HK-2 (cell line): ENCODE data around the gene REELD1.

Experiments used
- DNase-seq: peaks from one replicate; pipeline ENCODE4 v3.0.0-alpha.2; 2018; ENCODE audit not compliant: unreplicated experiment

Gene REELD1

DNA sequence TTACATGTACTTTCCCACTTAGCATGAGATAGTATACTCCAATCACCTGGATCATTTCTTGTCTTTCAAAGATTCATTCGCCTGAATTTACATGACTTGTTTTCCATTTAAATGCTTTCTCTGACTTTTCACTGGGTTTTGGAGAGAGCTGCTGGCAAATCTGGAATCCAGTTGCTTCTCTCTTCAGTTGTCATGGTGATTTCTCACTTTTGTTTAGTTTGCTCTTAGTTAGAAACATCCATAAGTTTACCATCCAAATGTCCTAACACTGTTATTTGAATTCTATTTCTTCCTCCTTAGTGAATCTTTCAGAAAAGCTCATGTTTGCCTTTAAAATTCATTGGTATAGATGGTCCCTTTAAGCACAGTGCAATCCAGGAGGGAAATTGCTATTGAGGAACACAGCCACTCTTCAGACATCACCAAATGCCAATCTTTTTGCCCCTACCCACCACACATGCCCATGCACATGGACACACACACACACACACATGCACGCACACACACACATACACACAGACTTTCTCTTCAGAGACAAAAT is 51.7 kb downstream of the REELD1 start:
- DNase-seq = no peak

DNA sequence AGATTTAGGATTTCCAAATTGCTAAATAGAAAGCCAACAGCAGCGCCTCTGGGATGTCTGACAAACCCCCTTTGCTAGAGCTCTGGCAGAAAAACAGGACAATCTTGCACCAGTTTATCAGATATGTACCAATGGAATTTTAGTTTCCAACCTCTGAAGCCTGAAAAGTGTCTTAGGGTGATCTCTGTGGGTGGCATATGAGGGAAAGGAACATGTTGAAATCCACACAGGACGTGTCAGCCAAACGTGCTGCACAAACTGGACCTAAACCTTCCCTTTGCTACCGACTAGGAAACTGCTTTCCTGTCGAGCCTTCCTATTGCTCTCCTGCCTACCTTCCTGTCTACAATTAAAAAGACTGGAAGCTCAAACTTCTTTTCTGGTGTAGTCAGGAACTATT is 53.5 kb downstream of the REELD1 start:
- no peak for DNase-seq

DNA sequence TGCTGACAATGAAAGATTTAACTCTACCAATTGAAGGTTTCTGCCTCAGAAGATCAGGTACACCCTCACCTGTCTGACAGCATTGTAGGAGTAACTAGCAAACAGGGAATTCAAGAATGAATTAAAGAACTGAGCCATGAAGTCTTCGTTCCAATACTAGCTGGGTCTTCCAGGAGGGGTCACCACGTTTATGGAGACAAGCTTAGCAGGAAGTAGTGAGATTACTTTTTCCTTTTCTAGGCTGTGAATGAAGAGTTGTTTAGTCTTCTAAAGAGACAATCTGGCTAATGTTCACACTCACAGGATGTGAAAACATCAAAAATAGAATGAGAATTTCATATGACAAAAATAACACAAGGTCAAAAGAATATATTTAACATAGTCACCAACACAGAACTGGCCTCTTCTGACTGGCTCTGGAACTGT is 54.9 kb downstream of the REELD1 start:
- no peak for DNase-seq

DNA sequence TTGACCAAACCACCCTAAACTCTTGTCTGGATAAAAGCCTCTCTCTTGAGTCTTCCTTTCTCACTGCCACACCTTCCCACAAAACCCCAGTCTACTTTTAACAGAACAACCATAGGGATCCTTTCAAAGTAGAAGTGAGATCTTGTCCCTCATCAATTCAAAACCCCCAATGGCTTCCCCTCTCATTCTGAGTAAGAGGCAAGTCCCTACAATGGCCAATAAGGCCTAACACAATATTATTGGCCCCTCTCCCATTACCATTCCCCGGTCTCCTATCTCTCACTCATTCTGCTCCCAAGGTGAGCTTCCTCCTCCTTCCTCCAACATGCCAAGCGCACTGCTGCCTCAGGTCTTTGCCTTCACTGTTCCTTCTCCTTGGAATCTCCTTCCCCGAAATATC is 57.1 kb downstream of the REELD1 start:
- DNase-seq = no peak

DNA sequence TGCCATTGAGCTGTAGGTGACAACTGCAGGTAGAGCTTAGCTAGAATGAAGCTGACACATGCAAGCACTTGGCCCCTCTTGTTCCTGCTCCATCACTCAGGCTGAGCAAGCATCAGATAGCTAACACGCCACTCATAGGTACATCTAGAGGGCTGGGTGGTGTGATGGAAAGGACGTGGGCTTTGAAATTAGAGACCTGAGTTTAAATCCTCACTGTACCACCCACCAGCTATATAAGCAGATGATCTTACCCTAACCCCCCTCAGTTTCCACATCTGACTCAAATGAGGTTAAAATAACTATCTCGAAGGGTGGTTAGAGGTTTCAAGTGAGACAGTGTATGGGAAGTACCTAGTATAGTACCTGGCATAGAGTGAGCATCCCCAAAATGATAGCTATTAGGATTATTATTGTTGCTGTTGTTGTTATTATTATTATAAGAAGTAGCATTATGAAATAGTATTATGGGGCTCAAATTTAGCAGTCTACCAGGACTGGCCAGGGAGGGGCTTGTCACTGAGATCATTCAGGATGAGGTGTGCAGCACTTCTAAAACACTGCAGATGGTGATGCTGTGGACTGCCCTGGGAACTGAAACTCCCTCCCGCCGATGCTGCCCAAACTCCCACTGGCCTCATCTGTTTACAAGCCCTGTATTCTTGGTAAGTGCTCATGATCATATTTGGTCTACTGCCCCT is 59.0 kb downstream of the REELD1 start:
- DNase-seq = no peak

DNA sequence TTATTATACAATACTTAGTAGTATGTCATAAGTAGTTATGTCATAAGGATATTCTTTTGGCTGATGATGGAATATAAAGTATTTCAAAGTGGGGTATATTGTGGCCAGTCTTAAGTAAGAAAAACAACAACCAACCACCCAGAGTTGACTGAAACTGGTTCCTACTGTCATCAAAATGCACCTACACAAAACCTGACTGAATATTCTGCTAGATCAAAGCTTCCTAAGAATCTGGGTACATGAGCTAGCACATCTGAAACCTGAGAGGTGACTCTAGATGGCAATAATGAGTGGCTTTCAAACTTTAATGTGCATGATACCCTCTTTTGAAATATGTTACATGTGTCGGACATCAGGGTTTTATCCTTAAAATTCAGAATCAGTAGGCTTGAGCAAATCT is 60.4 kb downstream of the REELD1 start:
- DNase-seq = no peak

DNA sequence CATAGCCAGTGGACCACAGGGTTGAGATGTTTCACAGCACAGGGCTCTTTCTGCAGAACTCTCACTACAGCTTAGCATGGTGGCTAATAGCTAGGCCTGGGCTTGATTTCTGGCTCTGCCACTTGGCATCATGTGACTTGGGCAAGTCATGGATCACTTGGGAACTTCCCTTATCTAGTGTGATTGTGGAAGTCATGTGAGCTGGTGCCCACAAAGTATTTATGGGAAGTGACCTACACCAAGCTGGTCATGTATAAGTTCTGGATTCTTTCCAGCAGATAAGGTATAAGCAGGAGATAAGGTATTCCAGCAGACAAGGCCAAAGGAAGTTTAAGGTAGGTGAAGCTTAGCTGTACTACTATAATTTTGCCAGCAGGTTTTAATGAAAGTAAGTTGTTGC is 61.0 kb downstream of the REELD1 start:
- DNase-seq = no peak

DNA sequence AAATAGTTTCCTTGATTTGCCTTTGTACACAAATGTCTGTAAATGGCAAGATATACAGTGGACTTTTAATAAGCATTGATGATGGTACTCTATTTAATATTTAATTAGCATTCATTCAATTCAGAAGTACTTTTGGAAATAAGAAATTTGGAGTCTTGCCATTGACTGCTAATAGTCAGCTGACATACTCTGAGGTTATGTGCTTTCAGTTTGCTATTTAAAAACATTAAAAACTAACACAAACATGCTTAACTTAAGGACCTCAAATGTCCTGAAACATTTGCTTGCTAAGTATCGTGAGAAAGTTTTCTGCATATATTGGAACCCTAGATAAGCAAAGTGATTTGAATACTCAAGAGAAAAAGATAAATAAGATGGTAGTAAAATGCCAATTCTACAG is 64.6 kb downstream of the REELD1 start:
- no peak for DNase-seq
